NCI-H510A (cell line): Measurements from ENCODE around the gene ANK2.

ENCODE experiments used
- DNase-seq: peaks from one replicate; lab custom pipeline; 2025; lab: John Stamatoyannopoulos, UW

ANK2 gene

DNA sequence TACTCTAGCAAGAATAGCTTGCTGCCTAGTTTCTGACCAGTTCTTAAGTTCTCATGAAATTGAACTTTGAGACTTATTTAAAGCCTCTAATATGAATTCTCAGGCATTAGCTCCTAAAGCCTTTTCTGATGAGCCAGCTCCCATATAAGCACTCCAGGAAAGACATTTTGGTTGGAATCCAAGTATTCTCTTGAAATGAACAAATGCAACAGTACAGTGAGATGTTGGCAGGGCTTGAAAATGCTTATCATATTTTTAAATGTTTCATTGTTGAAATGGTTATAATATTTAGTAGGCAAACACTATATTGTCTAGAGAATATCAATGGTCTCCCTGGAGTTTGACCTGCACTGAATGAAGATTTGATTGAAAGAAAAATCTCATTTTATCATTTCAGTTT lies 240.3 kb downstream of the ANK2 start:
- no peak for DNase-seq

GRCh38 chr4:113290666-113291065 lies 241.2 kb downstream of the ANK2 start:
- no peak for DNase-seq

DNA sequence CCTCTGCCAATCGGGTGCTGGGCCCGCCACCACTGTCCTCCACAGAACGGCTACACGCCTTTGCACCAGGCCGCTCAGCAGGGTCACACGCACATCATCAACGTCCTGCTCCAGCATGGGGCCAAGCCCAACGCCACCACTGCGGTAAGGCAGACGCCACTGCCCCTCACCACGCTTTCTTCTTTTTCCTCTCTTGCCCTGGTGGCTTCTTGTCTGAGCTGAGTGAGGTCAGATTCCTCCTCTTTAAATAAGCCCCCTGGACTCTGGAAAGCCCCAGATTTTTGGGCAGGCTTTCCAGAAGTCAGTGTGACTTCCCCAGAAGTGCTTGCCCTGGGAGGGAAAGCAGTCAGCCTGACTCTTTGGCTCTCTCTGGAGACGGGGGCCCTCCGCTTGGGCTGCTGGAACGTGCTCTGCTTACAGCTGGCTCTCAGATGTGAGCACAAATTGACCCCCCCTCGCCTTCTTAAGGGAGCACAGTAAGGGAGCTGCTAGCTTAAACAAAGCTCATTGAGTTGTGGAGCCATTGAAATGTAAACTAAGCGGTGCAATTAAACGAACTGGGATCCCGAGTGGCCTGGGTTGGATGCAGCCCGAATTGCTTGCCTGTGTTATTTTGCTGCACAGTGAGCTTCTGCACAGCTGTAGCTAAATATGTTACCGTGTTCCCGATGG lies 243.1 kb downstream of the ANK2 start:
- DNase-seq = no peak

DNA sequence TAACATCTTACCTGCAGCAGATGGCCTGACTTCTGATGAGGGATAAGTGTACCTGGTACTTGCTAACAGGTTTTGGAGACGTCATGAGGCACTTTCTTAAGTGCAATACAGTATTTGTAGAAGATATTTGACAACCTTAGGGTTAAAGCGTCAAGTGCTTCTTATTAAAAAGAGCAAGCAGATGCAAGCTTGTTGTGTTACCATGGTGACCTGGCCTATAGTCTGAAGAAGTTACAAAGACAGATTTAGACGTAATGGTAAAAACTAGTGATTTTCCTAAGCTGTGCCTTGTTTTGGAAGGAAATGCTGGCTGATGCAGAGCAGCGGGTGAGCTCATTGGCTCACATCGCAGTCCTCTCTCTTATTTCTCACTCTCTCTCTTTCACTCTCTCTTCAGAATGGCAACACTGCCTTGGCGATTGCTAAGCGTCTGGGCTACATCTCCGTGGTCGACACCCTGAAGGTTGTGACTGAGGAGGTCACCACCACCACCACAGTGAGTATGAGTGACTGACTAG lies 243.6 kb downstream of the ANK2 start:
- DNase-seq = no peak

DNA sequence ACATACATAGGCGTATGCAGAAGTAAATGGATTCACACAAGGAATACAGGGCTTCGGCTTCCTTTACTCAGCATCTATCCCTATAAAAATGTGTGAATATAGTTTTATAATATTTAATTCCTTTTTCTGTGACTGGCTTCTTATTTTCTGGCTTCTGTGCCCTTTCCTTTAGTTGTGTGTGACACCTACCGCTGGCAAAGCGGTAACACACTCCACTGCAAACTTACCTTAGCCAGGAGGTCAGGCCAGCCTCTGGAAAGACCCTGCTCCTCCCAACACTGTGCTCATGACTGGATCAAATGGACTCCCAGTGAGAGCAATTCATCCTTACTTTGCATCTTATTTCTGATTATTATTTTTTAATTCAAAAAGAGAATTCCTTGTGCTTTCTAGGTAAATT lies 244.2 kb downstream of the ANK2 start:
- no peak for DNase-seq

GRCh38 chr4:113294908-113295307 lies 245.5 kb downstream of the ANK2 start:
- DNase-seq = no peak

GRCh38 chr4:113300471-113300928 lies 251.0 kb downstream of the ANK2 start:
- DNase-seq = no peak

DNA sequence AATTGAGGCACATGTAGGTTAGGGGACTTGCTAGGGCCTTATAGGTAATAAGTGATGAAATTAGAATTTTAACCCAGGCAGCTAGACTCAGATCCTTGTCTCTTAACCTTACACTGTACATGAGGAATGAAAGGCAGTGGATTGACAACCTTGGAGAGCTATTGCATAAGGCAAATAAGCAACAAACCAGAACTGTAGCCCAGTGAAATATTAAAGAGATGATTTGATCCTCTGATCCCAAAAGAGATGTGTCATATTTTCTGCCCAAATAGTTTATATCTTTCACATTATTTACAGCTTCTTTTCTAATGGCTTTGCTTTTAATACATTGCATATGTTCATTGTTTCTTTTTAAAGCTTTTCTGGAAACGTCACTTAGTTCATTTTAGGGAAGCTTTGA lies 252.6 kb downstream of the ANK2 start:
- no peak for DNase-seq

- DNase-seq = no peak
Observed at GRCh38 chr4:113303315-113303714, 253.9 kb downstream of the ANK2 start.

- DNase-seq = no peak
Observed at GRCh38 chr4:113311047-113311446, 261.6 kb downstream of the ANK2 start.

DNA sequence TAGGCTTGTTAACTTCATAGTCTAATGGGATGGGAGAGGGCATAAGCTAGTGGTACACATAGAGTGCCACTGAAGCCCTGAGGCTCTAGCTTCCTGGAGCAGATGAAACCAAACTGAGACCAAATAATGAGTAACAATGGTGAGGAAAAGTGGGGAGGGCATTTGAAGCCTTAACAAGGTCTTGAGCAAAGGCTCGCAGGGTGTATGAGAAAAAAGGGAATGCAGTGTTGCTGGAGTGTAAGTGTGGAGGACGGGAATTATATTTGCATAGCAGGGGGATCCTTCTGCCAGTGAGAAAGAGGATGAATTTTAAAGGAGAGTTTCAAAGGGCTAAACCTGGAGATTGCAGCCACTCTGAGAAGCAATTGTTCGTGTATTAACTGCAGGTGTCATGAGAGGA lies 263.1 kb downstream of the ANK2 start:
- no peak for DNase-seq

GRCh38 chr4:113314426-113314825 lies 265.0 kb downstream of the ANK2 start:
- no peak for DNase-seq

DNA sequence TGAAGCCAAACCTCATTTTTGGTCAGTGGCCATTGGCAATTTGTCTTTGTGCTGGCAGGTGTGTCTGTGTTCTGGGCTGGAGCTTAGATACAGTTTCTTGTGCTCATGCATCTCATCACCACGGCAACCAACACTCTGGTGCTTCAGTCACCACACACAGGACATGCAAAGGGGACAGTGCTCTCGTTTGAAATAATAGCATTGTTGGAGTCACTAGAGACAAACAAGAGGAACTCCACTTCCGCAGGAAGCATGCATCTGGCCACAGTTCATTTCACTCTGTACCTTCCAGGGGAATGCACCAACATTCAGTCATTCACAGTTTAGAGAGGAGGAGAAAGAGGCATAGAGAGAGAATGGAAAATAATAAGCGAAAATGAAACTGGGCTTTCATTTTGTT lies 267.4 kb downstream of the ANK2 start:
- DNase-seq = no peak

GRCh38 chr4:113317523-113317922 lies 268.1 kb downstream of the ANK2 start:
- DNase-seq = no peak

GRCh38 chr4:113322736-113323135 lies 273.3 kb downstream of the ANK2 start:
- no peak for DNase-seq

DNA sequence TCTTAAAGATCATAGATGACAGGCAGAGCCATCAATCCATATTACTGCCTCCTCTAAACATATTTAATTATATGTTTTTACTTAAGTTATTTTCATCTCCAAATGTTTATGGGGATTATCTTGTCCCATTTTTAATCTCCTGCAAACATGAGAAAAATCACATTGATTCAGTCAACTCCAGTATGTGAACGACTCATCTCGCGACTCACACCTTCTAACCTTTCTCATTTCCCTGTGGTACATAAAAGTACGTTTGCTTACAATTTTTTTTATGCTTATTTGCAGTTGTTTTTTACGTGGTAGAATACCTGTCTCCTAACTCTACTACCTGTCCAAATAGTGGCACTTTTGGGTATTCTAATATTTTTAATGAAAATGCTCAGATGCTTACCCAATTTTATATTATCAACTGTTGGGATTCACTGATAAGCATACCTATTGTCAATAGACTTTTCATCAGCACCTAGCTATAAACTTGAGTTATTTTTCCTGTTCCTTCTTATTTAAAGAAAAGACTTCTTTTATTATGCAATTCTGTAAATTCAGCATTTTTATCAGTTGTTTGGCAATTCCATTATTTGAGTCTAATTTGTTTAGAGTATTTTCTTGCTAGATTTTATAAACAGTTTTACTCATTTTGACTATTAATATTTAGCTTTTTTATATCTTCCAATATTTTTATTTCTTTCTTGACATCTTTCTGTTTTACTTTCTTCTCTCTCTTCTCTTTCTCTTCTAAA lies 276.6 kb downstream of the ANK2 start:
- DNase-seq = no peak

DNA sequence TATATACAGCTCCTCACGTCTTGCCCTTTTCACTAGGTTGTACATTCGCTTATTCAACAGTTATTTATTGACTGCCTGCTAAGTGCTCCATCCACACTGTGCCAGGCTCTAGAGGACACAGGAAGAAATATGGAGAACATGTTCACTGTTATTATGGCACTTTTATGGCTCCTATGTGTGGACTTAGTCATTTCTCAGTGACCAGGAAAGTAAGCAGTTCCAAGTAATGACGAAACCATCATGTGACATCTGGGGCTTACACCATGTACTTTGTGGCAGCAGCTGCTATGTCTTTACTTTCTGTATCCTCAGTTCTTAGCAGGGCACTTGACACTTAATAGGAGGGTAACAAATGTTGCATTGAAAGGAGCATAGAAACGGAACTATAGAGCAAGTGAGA lies 278.0 kb downstream of the ANK2 start:
- DNase-seq = no peak

DNA sequence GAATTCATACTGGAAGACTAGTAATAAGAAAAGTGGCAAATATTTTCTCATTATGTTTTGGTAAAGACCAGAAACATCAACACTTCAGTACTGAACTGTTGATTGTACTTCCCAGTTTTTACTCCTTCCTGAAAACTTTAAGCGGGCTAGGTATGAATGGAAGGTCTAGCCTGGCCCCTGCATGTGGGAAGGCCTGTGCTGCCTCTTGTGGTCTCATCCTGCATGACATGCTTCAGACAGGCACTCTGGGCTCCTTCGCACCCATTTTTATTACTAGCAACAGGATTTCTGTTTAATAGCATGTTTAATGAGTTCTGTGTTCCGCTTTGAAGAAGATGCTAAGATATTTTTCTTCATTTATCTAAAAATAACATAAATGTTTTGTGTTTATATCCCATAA lies 279.1 kb downstream of the ANK2 start:
- DNase-seq = no peak

DNA sequence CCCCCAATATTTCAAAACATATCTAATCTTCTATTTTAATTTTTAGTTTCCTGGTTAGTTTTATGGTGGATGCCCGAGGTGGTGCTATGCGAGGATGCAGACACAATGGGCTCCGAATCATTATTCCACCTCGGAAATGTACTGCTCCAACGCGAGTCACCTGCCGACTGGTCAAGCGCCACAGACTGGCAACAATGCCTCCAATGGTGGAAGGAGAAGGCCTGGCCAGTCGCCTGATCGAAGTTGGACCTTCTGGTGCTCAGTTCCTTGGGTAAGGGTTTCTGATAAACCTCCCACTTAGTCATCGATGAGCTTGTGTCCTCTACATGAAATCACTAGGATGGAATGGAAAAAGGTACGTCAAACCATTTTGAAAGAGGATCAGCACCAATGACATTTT lies 280.7 kb downstream of the ANK2 start:
- no peak for DNase-seq

DNA sequence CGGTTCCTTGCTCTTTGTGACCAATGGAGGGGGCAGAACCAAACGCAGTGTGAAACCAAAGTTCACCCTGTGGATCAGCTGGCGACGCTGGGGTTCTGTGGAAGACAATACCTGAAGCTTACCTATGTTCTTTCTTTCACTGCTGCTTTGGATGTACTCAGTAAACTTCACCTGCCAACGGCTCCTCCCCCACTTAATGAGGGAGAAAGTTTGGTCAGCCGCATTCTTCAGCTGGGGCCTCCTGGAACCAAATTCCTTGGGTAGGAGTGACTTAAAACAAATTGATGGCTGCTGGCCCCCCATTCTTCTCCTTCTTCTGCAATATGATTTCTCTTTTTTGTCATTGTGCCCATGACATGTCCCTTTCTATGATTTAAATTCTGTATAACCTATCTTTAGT lies 282.4 kb downstream of the ANK2 start:
- no peak for DNase-seq

GRCh38 chr4:113332701-113333100 lies 283.2 kb downstream of the ANK2 start:
- DNase-seq = no peak

- DNase-seq = no peak
Observed at GRCh38 chr4:113335746-113336145, 286.3 kb downstream of the ANK2 start.

DNA sequence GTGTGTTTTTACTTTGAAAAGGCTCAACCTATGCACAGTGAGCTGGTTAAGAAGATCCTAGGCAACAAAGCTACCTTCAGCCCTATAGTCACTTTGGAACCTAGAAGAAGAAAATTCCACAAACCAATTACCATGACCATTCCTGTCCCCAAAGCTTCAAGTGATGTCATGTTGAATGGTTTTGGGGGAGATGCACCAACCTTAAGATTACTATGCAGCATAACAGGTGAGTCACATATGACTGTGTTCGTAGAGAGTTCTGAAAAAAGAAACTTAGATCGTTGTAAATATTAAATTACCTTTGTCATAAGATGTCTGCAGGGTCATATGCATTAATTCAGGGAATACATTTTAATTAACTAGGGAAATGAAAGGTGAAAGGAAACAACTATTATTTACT lies 287.1 kb downstream of the ANK2 start:
- DNase-seq = no peak

DNA sequence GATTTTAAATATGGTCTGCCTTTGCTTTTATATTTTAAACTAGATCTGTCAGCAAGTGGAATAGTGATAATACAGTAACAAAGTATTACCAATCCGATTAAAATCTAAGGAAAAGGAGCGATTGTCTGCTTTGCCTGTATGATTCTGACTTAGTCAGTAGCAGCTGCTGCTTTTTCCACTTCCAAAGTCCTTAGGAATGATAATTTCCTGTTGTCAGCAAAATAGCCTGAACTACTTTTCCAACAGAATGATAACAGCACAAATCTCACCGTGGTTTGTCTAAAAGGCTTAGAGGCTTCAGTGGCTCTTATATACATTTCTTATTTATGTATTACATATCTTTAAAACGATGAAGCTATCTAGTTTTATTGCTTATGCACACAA lies 290.0 kb downstream of the ANK2 start:
- no peak for DNase-seq
